GM12878 (cell line): Measurements from ENCODE around the gene COL7A1. TPM values are rescaled to one million over a fixed set of nuclear protein-coding genes. Genes with fewer than 3 reads are reported as not detected.

Source experiments
- ATAC-seq: fragments of 200-7000 bp; cut with Tn5 transposase; 3 replicates; pipeline ENCODE4 v1.9.1; 2020; ENCODE audit warnings: mild to moderate bottlenecking, moderate library complexity
- BruUV-seq: library from RNA; stranded (reverse); fragments of 400-500 nt; replicated peaks from 2 replicates; lab custom pipeline; 2021; lab: Mats Ljungman, UMichigan
- CTCF ChIA-PET: fragments of 300-600 bp; sonication (Branson Sonifier 250); formaldehyde crosslinking; extraction: SDS; loops from one replicate; lab custom pipeline; 2021; ENCODE audit warnings: inconsistent platforms; lab: Yijun Ruan, JAX
- POLR2A ChIA-PET: fragments of 350-600 bp; formaldehyde crosslinking; extraction: SDS; loops from one replicate; lab custom pipeline; 2021; ENCODE audit warnings: inconsistent platforms; lab: Charles Lee
- RAD21 ChIA-PET: fragments of 300-600 bp; sonication (Branson Sonifier 250); formaldehyde crosslinking; loops from one replicate; lab custom pipeline; 2023; ENCODE audit warnings: antibody characterized with exemption; ENCODE audit not compliant: unreplicated experiment; lab: Charles Lee
- SMC1A ChIA-PET: fragments of 300-600 bp; sonication (Branson Sonifier 250); formaldehyde crosslinking; loops from one replicate; lab custom pipeline; 2023; ENCODE audit not compliant: unreplicated experiment, uncharacterized antibody; lab: Charles Lee
- DNase-seq: peaks from one replicate; pipeline ENCODE4 v3.0.0-alpha.2; 2011; ENCODE audit warnings: low read depth, low spot score
- FAIRE-seq: peaks from 3 replicates; lab custom pipeline; 2011; peaks lifted over from hg19 to GRCh38; lab: Jason Lieb, UNC
- H2AFZ ChIP-seq: 2 replicates; pipeline ENCODE4 v1.6.0; 2011; ENCODE audit warnings: low read depth, low read length, control low read depth; ENCODE audit not compliant: control insufficient read depth
- H3K27ac ChIP-seq: 2 replicates; pipeline ENCODE4 v1.5.1; 2011; ENCODE audit warnings: control low read depth; ENCODE audit not compliant: control insufficient read depth, insufficient read depth
- H3K27me3 ChIP-seq, 2 experiments: replicated peaks in 1 of 2; 2 replicates each; pipeline versions ENCODE4 v1.6.0 to v1.6.1; 2011; ENCODE audit warnings: low read length in 1 of 2; ENCODE audit not compliant: control insufficient read depth in 2 of 2, insufficient read depth in 2 of 2
- H3K36me3 ChIP-seq, 2 experiments: 2 replicates each; pipeline ENCODE4 v1.5.1; 2011; ENCODE audit warnings: low read length in 1 of 2; ENCODE audit not compliant: control insufficient read depth in 2 of 2, insufficient read depth in 2 of 2
- H3K4me1 ChIP-seq: 2 replicates; pipeline ENCODE4 v1.6.1; 2011; ENCODE audit warnings: mild to moderate bottlenecking, low read length, moderate library complexity, mixed read lengths; ENCODE audit not compliant: control insufficient read depth, insufficient read depth
- H3K4me2 ChIP-seq: 2 replicates; pipeline ENCODE4 v1.6.0; 2011; ENCODE audit warnings: control low read depth; ENCODE audit not compliant: control insufficient read depth, insufficient read depth
- H3K4me3 ChIP-seq: fragments of 200-600 bp; sonication (generic); 2 replicates; pipeline ENCODE4 v1.5.1; 2016
- H3K79me2 ChIP-seq: 2 replicates; pipeline ENCODE4 v1.6.0; 2011; ENCODE audit warnings: low read length; ENCODE audit not compliant: control insufficient read depth, insufficient read depth
- H3K9ac ChIP-seq: 2 replicates; pipeline ENCODE4 v1.8.0; 2011; ENCODE audit warnings: low read length, control low read depth, mixed read lengths; ENCODE audit not compliant: control insufficient read depth, insufficient read depth
- H3K9me3 ChIP-seq: replicated peaks from 3 replicates; pipeline ENCODE4 v1.5.1; 2011; ENCODE audit warnings: mild to moderate bottlenecking, low read length; ENCODE audit not compliant: control insufficient read depth, insufficient read depth
- H4K20me1 ChIP-seq: 2 replicates; pipeline ENCODE4 v1.6.0; 2011; ENCODE audit not compliant: control insufficient read depth, insufficient read depth
- BCL11A ChIP-seq: IDR thresholded peaks from 2 replicates; pipeline ENCODE4 v1.6.1; 2011; ENCODE audit warnings: low read depth, low read length
- CHD1 ChIP-seq: IDR thresholded peaks from 2 replicates; pipeline ENCODE4 v1.6.1; 2012; ENCODE audit warnings: low read depth, low read length, improper control_type of control experiment
- CTCF ChIP-seq, 3 experiments: IDR thresholded peaks in 2 of 3; conservative IDR thresholded peaks in 1 of 3; 2 replicates each; pipeline ENCODE4 v1.5.1; 2011; ENCODE audit warnings: low read depth in 3 of 3, low read length in 3 of 3, mild to moderate bottlenecking in 3 of 3, control low read depth in 2 of 3, moderate library complexity in 2 of 3, inconsistent platforms in 1 of 3, mixed read lengths in 1 of 3; ENCODE audit not compliant: control insufficient read depth in 2 of 3, insufficient read depth in 1 of 3; ENCODE audit errors: extremely low read depth in 1 of 3
- FOXK2 ChIP-seq: fragments of 450-650 bp; IDR thresholded peaks from 2 replicates; pipeline ENCODE4 v1.6.1; 2017; ENCODE audit warnings: mild to moderate bottlenecking, moderate library complexity
- HDGF ChIP-seq: fragments of 450-650 bp; IDR thresholded peaks from 2 replicates; pipeline ENCODE4 v1.6.1; 2016; ENCODE audit warnings: antibody characterized with exemption
- IRF5 ChIP-seq: fragments of 450-650 bp; IDR thresholded peaks from 2 replicates; pipeline ENCODE4 v1.6.1; 2017; ENCODE audit warnings: borderline replicate concordance
- MAX ChIP-seq: IDR thresholded peaks from 2 replicates; pipeline ENCODE4 v1.6.1; 2012; ENCODE audit warnings: low read depth, low read length, improper control_type of control experiment
- MEF2A ChIP-seq: IDR thresholded peaks from 2 replicates; pipeline ENCODE4 v1.6.1; 2011; ENCODE audit warnings: low read depth, mild to moderate bottlenecking, low read length, moderate library complexity; ENCODE audit not compliant: insufficient read depth
- PAX5 ChIP-seq: IDR thresholded peaks from 2 replicates; pipeline ENCODE4 v1.6.1; 2011; ENCODE audit warnings: low read depth, low read length, borderline replicate concordance
- RFX5 ChIP-seq: IDR thresholded peaks from 2 replicates; pipeline ENCODE4 v1.6.1; 2011; ENCODE audit warnings: low read depth, low read length, improper control_type of control experiment
- SKIL ChIP-seq: fragments of 450-650 bp; IDR thresholded peaks from 2 replicates; pipeline ENCODE4 v1.6.1; 2017; ENCODE audit warnings: mild to moderate bottlenecking, low read depth, inconsistent platforms; ENCODE audit not compliant: poor library complexity, severe bottlenecking
- SMAD1 ChIP-seq: fragments of 450-650 bp; IDR thresholded peaks from 2 replicates; pipeline ENCODE4 v1.6.1; 2018; ENCODE audit warnings: mild to moderate bottlenecking, low read depth; ENCODE audit not compliant: partially characterized antibody
- SP1 ChIP-seq: IDR thresholded peaks from one replicate; pipeline ENCODE4 v1.6.1; 2011; ENCODE audit warnings: low read depth, low read length
- TCF12 ChIP-seq: IDR thresholded peaks from 2 replicates; pipeline ENCODE4 v1.6.1; 2011; ENCODE audit warnings: low read depth, mild to moderate bottlenecking, low read length
- ZBTB4 ChIP-seq: fragments of 450-650 bp; formaldehyde crosslinking; IDR thresholded peaks from 2 replicates; pipeline ENCODE4 v1.4.0; 2022; ENCODE audit warnings: mild to moderate bottlenecking, moderate library complexity
- ZNF384 ChIP-seq: IDR thresholded peaks from 2 replicates; pipeline ENCODE4 v1.6.1; 2012; ENCODE audit warnings: low read depth, mild to moderate bottlenecking, low read length, improper control_type of control experiment, borderline replicate concordance
- ZSCAN29 ChIP-seq: fragments of 450-650 bp; IDR thresholded peaks from 2 replicates; pipeline ENCODE4 v1.6.1; 2017; ENCODE audit warnings: mild to moderate bottlenecking, moderate library complexity
- WGBS: methylation state at CpG from one replicate; pipeline ENCODE4 v1.1.6; 2016; ENCODE audit warnings: low lambda C conversion rate; ENCODE audit not compliant: insufficient replicate concordance, insufficient coverage; ENCODE audit errors: missing lambda C conversion rate; 5-methylcytosine and 5-hydroxymethylcytosine counted together
- in situ Hi-C: fragments of 300-500 bp; cut with MboI; formaldehyde crosslinking; loops from 9 replicates; pipeline ENCODE4 v1.14.3; 2018; ENCODE audit warnings: mixed read lengths
- intact Hi-C: fragments of 100-400 bp; cut with micrococcal nuclease; formaldehyde crosslinking; loops from one replicate; pipeline ENCODE4 v1.14.2; 2022; ENCODE audit not compliant: unreplicated experiment
- polyA plus RNA-seq, 11 experiments: library from polyadenylated mRNA; depleted of rRNA in 4 of 11; unstranded in 6 of 11; stranded (reverse) in 5 of 11; fragments of >200 nt; fragmentation: Nextera tagmentation in 4 of 11; fragmentation: Illumina TruSeq in 1 of 11; extraction: Ambion mirVana in 4 of 11; extraction: Trizol in 1 of 11; gene quantifications; 1 replicate in 1 of 11; 2 replicates in 10 of 11; pipeline versions ENCODE4 v1.2.1 to v1.2.3, GENCODE V29; 2011 to 2016; ENCODE audit warnings: inconsistent platforms in 2 of 11, missing spikeins in 2 of 11, low read depth in 1 of 11
- total RNA-seq, 4 experiments: library from RNA; depleted of rRNA in 3 of 4; stranded (reverse); fragments of >200 nt in 3 of 4; fragmentation: Illumina TruSeq in 1 of 4; extraction: Trizol in 1 of 4; gene quantifications; 2 replicates each; pipeline versions ENCODE4 v1.2.1 to v1.2.3, GENCODE V29; 2013 to 2021

The COL7A1 gene
- total and polyA plus RNA-seq, 10 of the 15 experiments (the other 5 are each of a cell fraction or from before 2014, with no cell fraction given) = 0.01 to 1.9 (median 0.29) TPM; not detected in 1

GRCh38 chr3:48536116-48536515, 59.0 kb downstream of the COL7A1 start:
- 85% methylated on average over 19 of the region's 19 CpGs for WGBS
- no peak for FAIRE-seq
- TF ChIP-seq PAX5 = no peak
- TF ChIP-seq CHD1 = no peak
- TF ChIP-seq ZBTB4 = no peak
- no peak for TF ChIP-seq MAX
- no peak for TF ChIP-seq RFX5
- TF ChIP-seq FOXK2 = no peak
- TF ChIP-seq HDGF = no peak
- TF ChIP-seq BCL11A = no peak
- no peak for TF ChIP-seq SMAD1
- TF ChIP-seq ZNF384 = no peak
- TF ChIP-seq CTCF (IDR thresholded peaks at IDR 0.05 in 2 of 3, conservative IDR thresholded peaks at IDR 0.05 in 1 of 3; ENCODE audit: control insufficient read depth in 2 of 3, extremely low read depth in 1 of 3, insufficient read depth in 1 of 3, low read depth in 3 of 3, low read length in 3 of 3) = no peak
- TF ChIP-seq MEF2A = no peak
- TF ChIP-seq ZSCAN29 = no peak
- TF ChIP-seq SKIL = no peak
- no peak for TF ChIP-seq SP1
- TF ChIP-seq IRF5 = no peak
- TF ChIP-seq TCF12 = no peak

More at GRCh38 chr3:48536116-48536515, 59.0 kb downstream of the COL7A1 start:
- intact Hi-C loops = no loop called here
- Histone ChIP-seq H3K27ac (no peak overlapping the region), H3K4me2 (no peak overlapping the region), H2AFZ (no peak overlapping the region), H3K4me1 (no peaks in the 10 kb centered on the region), H3K79me2 (no peaks in the 10 kb centered on the region), H4K20me1 (no peaks in the 10 kb centered on the region; the same call in 1 of the 2 replicates), H3K4me3 (no peak overlapping the region), H3K36me3 (peaks cover 3 to 29% of the 10 kb centered on the region in 2 experiments; a peak in 2 of 4 replicates), H3K27me3 (no peaks in the 10 kb centered on the region), H3K9ac (no peak overlapping the region), H3K9me3 (no peaks in the 10 kb centered on the region)
- no peak for ATAC-seq
- CTCF ChIA-PET = interaction anchor here (0.6 to 0.9 kb wide), 2 partner anchors 100 to 633 kb away, joined by 3 to 4 read pairs; no protein-coding TSS in a partner anchor
- in situ Hi-C loops = no loop called here
- RAD21 ChIA-PET = no interaction called here
- no TSS peak for BruUV-seq
- POLR2A ChIA-PET = interaction anchor here (0.6 kb wide), 1 partner anchor 381 kb away, joined by 5 read pairs; no protein-coding TSS in a partner anchor
- no peak for DNase-seq
- SMC1A ChIA-PET = no interaction called here
